Glutamatergic neuron (in vitro differentiated cells): ENCODE results near the gene THAP7. TPM values are rescaled to one million over a fixed set of nuclear protein-coding genes. Genes with fewer than 3 reads are reported as not detected.

Source experiments
- DNase-seq: peaks from one replicate; pipeline ENCODE4 v3.0.0; 2022
- H3K27ac Mint-ChIP-seq: one replicate; pipeline ENCODE4 v1.8.0; 2020; ENCODE audit warnings: mild to moderate bottlenecking, mixed read lengths, inconsistent platforms; ENCODE audit not compliant: unreplicated experiment
- H3K27me3 Mint-ChIP-seq: one replicate; pipeline ENCODE4 v1.8.0; 2020; ENCODE audit warnings: mild to moderate bottlenecking, moderate library complexity, mixed read lengths, inconsistent platforms; ENCODE audit not compliant: unreplicated experiment
- H3K36me3 Mint-ChIP-seq: one replicate; pipeline ENCODE4 v1.8.0; 2020; ENCODE audit warnings: mild to moderate bottlenecking, mixed read lengths, inconsistent platforms; ENCODE audit not compliant: unreplicated experiment
- H3K4me1 Mint-ChIP-seq: one replicate; pipeline ENCODE4 v1.8.0; 2020; ENCODE audit warnings: mild to moderate bottlenecking, low read depth, mixed read lengths, inconsistent platforms; ENCODE audit not compliant: unreplicated experiment
- H3K4me3 Mint-ChIP-seq: one replicate; pipeline ENCODE4 v1.8.0; 2020; ENCODE audit warnings: mild to moderate bottlenecking, mixed read lengths, inconsistent platforms; ENCODE audit not compliant: unreplicated experiment
- H3K9me3 Mint-ChIP-seq: one replicate; pipeline ENCODE4 v1.8.0; 2020; ENCODE audit warnings: mild to moderate bottlenecking, moderate library complexity, mixed read lengths, inconsistent platforms; ENCODE audit not compliant: unreplicated experiment
- total RNA-seq: library from RNA; stranded (reverse); fragmentation: NEBNext Ultra II Directional; extraction: Animal tissue kit (Norgen Biotek cat#: 25700); gene quantifications from one replicate; pipeline ENCODE4 v1.2.1, GENCODE V29; 2021; ENCODE audit not compliant: unreplicated experiment
- TF ChIP-seq, protein P1 (sequence below): fragments of 200-600 bp; sonication (generic); IDR thresholded peaks from one replicate; pipeline ENCODE4 v1.5.0; 2021; ENCODE audit not compliant: partially characterized antibody, unreplicated experiment

The THAP7 gene
- total RNA-seq, 1 donor from 2014 or later, result 17.8 TPM

DNA sequence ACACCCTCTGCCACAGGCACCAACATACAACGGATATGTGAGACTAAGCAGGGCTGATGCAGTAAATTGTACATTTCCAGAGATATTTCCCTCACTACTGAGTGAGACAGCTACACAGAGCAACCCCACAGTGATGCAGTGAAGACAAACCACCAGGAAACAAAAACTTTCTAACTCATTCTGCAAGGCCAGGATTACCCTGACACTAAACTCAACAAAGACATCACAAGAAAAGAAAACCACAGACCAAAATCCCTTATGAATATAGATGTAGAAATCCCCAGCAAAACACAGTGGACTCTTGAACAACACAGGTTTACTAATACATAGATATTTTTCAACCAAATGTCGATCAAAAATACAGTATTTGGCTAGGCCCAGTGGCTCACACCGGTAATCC lies 32.0 kb upstream of the THAP7 start:
- H3K27me3 Mint-ChIP-seq, result peaks cover 14% of the 10 kb centered on the region
- peaks cover 8% of the 10 kb centered on the region for H3K4me1 Mint-ChIP-seq
- DNase-seq, result no peak
- no peak overlapping the region for H3K27ac Mint-ChIP-seq
- no peaks in the 10 kb centered on the region for H3K36me3 Mint-ChIP-seq
- no peak overlapping the region for H3K4me3 Mint-ChIP-seq
- TF ChIP-seq, protein P1, sequence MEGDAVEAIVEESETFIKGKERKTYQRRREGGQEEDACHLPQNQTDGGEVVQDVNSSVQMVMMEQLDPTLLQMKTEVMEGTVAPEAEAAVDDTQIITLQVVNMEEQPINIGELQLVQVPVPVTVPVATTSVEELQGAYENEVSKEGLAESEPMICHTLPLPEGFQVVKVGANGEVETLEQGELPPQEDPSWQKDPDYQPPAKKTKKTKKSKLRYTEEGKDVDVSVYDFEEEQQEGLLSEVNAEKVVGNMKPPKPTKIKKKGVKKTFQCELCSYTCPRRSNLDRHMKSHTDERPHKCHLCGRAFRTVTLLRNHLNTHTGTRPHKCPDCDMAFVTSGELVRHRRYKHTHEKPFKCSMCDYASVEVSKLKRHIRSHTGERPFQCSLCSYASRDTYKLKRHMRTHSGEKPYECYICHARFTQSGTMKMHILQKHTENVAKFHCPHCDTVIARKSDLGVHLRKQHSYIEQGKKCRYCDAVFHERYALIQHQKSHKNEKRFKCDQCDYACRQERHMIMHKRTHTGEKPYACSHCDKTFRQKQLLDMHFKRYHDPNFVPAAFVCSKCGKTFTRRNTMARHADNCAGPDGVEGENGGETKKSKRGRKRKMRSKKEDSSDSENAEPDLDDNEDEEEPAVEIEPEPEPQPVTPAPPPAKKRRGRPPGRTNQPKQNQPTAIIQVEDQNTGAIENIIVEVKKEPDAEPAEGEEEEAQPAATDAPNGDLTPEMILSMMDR, result no peak
- peaks cover 12% of the 10 kb centered on the region for H3K9me3 Mint-ChIP-seq

DNA sequence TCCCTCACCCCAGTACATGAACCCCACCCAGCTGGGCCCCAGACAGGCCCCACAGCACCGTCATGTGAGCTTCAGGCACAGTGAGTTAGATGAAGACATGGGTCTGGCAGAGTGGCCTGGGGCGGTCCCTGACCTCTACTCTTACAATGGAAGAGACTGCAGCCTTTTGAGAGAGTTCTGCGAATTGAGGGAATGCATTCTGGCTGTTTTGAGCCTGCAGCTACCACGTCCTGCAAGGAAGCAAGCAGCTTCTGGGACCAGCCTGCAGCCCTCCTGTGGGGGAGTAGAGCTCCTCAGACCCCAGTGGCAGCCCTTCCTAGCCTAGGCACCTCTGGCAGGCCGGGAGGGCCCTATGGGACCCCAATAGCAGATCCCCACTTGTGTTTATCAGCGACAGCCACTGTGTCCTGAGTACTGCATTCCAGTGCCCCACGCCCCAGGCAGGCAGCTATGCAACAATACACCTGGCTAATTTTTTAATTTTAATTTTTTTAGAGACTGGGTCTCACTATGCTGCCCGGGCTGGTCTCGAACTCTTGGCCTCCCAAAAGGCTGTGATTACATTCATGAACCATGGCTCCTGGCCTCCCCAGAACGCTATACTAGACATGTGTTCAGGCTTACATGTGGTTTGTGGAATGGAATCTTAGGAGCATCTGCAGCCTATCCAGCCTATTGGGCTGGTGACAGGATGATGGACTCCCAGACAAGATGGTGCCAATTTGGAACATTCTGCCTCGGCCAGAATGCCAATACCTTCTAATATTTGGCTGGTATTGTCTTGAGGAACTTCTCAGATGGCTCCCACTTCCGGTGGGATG lies 31.2 kb upstream of the THAP7 start:
- H3K4me1 Mint-ChIP-seq, result peaks cover 6% of the 10 kb centered on the region
- H3K27me3 Mint-ChIP-seq, result peaks cover 12% of the 10 kb centered on the region
- no peak for DNase-seq
- no peak overlapping the region for H3K27ac Mint-ChIP-seq
- no peak overlapping the region for H3K4me3 Mint-ChIP-seq
- peaks cover 12% of the 10 kb centered on the region for H3K9me3 Mint-ChIP-seq
- TF ChIP-seq, protein P1, result no peak
- no peaks in the 10 kb centered on the region for H3K36me3 Mint-ChIP-seq

GRCh38 chr22:21032037-21032867 lies 30.3 kb upstream of the THAP7 start, which contains the start of gene SLC7A4:
Gene SLC7A4, minus strand, starts transcription at chr22:21032561. Its CDS starts 749 bp downstream, at chr22:21031812.
- no peak within 1 kb of the TSS for H3K4me3 Mint-ChIP-seq

GRCh38 chr22:21031545-21032036 lies 29.7 kb upstream of the THAP7 start:
- Mint-ChIP-seq H3K4me1 (peaks cover 11% of the 10 kb centered on the region), H3K36me3 (no peaks in the 10 kb centered on the region), H3K9me3 (peaks cover 12% of the 10 kb centered on the region), H3K4me3 (no peak overlapping the region), H3K27ac (no peak overlapping the region), H3K27me3 (peaks cover 12% of the 10 kb centered on the region)
- TF ChIP-seq, protein P1, result no peak
- DNase-seq, result no peak

More at GRCh38 chr22:21032037-21032867, 30.3 kb upstream of the THAP7 start, which contains the start of gene SLC7A4:
- peaks cover 6% of the 10 kb centered on the region for H3K4me1 Mint-ChIP-seq
- H3K27ac Mint-ChIP-seq, result no peak within 1 kb of the TSS
- DNase-seq, result peak; percentile 50
- H3K36me3 Mint-ChIP-seq, result no peaks in the 10 kb centered on the region
- peaks cover 12% of the 10 kb centered on the region for H3K9me3 Mint-ChIP-seq
- peaks cover 12% of the 10 kb centered on the region for H3K27me3 Mint-ChIP-seq
- TF ChIP-seq, protein P1, result no peak
